Spleen (tissue), 11 donors: Measurements from ENCODE around the gene NUAK1. TPM values are rescaled to one million over a fixed set of nuclear protein-coding genes. Genes with fewer than 3 reads are reported as not detected.

Source experiments
- DNase-seq: peaks from one replicate; pipeline ENCODE4 v3.0.0-alpha.2; 2020
- H3K27ac ChIP-seq, 8 donors: fragments of 200-600 bp; sonication (generic) in 7 of 8; 1 replicate in 4 of 8; 2 replicates in 4 of 8; pipeline versions ENCODE4 v1.5.0 to v1.8.0; 2016 to 2021; ENCODE audit warnings: inconsistent platforms in 4 of 8, mild to moderate bottlenecking in 4 of 8, moderate library complexity in 1 of 8
- H3K27me3 ChIP-seq, 7 donors: fragments of 200-600 bp; sonication (generic) in 6 of 7; replicated peaks in 1 of 7; 1 replicate in 4 of 7; 2 replicates in 3 of 7; pipeline versions ENCODE4 v1.5.0 to v1.8.0; 2016 to 2021; ENCODE audit warnings: inconsistent platforms in 3 of 7, mild to moderate bottlenecking in 1 of 7
- H3K36me3 ChIP-seq, 6 donors: fragments of 200-600 bp; sonication (generic) in 5 of 6; 1 replicate in 4 of 6; 2 replicates in 2 of 6; pipeline versions ENCODE4 v1.5.0 to v1.8.0; 2016 to 2021; ENCODE audit warnings: inconsistent platforms in 2 of 6
- H3K4me1 ChIP-seq, 6 donors: fragments of 200-600 bp; sonication (generic) in 5 of 6; 1 replicate in 3 of 6; 2 replicates in 3 of 6; pipeline versions ENCODE4 v1.5.0 to v1.8.0; 2016 to 2021; ENCODE audit warnings: inconsistent platforms in 3 of 6
- H3K4me3 ChIP-seq, 8 donors: fragments of 200-600 bp; sonication (generic) in 7 of 8; 1 replicate in 4 of 8; 2 replicates in 4 of 8; pipeline versions ENCODE4 v1.5.0 to v1.8.0; 2016 to 2021; ENCODE audit warnings: inconsistent platforms in 4 of 8, mild to moderate bottlenecking in 4 of 8, moderate library complexity in 2 of 8
- H3K9me3 ChIP-seq, 8 donors: fragments of 200-600 bp; sonication (generic) in 7 of 8; 1 replicate in 4 of 8; 2 replicates in 4 of 8; pipeline versions ENCODE4 v1.5.0 to v1.8.0; 2016 to 2021; ENCODE audit warnings: inconsistent platforms in 4 of 8
- POLR2A ChIP-seq, 3 donors: fragments of 450-650 bp; IDR thresholded peaks; one replicate each; pipeline ENCODE4 v1.5.1; 2017; ENCODE audit warnings: antibody characterized with exemption in 3 of 3, mild to moderate bottlenecking in 1 of 3
- POLR2AphosphoS5 ChIP-seq, 3 donors: sonication (generic); formaldehyde crosslinking; IDR thresholded peaks; one replicate each; pipeline ENCODE4 v1.5.1; 2017; ENCODE audit warnings: antibody characterized with exemption in 3 of 3
- WGBS, 5 donors: extraction: QIAGEN DNeasy Blood & Tissue Kit in 3 of 5; methylation state at CpG; one replicate each; pipeline versions ENCODE4 v1.1.5 to v1.1.7; 2013 to 2018; 5-methylcytosine and 5-hydroxymethylcytosine counted together
- intact Hi-C: fragments of 100-400 bp; cut with DNase I; formaldehyde crosslinking; loops from one replicate; pipeline ENCODE4 v1.15.0; 2023; ENCODE audit warnings: low total_unique reads
- polyA plus RNA-seq, 3 donors: library from polyadenylated mRNA; stranded (reverse); fragments of 200-250 nt; gene quantifications; one replicate each; pipeline ENCODE4 v1.2.1, GENCODE V29; 2013
- total RNA-seq, 7 donors: library from RNA; depleted of rRNA in 3 of 7; stranded (reverse); fragments of >200 nt in 3 of 7; fragmentation: NEBNext Ultra II Directional in 4 of 7; extraction: Animal tissue kit (Norgen Biotek cat#: 25700) in 4 of 7; gene quantifications; one replicate each; pipeline versions ENCODE4 v1.1.0 to v1.2.1, GENCODE V29; 2016 to 2021
- TF ChIP-seq, protein P1 (sequence below), 11 experiments: fragments of 200-600 bp in 7 of 11; fragments of 450-650 bp in 4 of 11; sonication (generic) in 4 of 11; IDR thresholded peaks in 8 of 11; conservative IDR thresholded peaks in 3 of 11; 1 replicate in 7 of 11; 2 replicates in 4 of 11; pipeline versions ENCODE4 v1.4.0 to v1.8.0; 2016 to 2021; ENCODE audit warnings: antibody characterized with exemption in 11 of 11, inconsistent platforms in 4 of 11, mild to moderate bottlenecking in 1 of 11
- donor health status: healthy with polysubstance abuse.
- donor health status: DM: no; HTN: no; CAD: no; lungs with moderate emphysema.
- donor health status: DM: no; HTN: no; CAD: no.
- donor health status: Bipolar disorder and iron deficiency.
- donor health status: healthy.
- donor health status: DM: no; HTN: no; CAD: no.
- donor health status: DM: yes; HTN: yes; CAD: no.

The NUAK1 gene
- total and polyA plus RNA-seq, 10 donors = 0.20 to 3.3 (median 1.2) TPM

DNA sequence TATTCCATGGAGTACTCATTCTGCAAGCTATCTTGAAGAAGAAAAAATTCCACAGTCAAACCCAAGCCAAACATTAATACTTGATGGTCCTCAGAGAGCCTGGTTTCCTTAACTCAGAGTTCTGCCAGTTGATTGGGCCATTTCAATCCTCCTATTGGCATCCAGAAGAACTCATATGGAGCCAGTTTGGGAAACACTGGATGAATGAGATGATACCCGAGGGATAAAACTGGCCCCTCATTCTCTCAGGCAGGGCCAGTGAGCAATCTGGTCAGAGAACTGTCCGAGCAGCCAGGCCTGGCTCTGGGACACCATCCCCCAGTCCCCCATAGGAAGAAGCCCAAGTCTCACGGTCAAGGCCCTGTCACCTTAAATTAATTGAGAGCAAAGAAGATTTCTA lies 48.8 kb downstream of the NUAK1 start:
- H3K4me3 ChIP-seq = no peak overlapping the region
- no peak for DNase-seq
- no peaks in the 10 kb centered on the region for H3K4me1 ChIP-seq
- 83 to 95% (median 90%) methylated on average over 3 of the region's 3 CpGs for WGBS, 5 donors
- H3K27ac ChIP-seq = no peak overlapping the region
- H3K36me3 ChIP-seq = no peaks in the 10 kb centered on the region
- TF ChIP-seq, protein P1, sequence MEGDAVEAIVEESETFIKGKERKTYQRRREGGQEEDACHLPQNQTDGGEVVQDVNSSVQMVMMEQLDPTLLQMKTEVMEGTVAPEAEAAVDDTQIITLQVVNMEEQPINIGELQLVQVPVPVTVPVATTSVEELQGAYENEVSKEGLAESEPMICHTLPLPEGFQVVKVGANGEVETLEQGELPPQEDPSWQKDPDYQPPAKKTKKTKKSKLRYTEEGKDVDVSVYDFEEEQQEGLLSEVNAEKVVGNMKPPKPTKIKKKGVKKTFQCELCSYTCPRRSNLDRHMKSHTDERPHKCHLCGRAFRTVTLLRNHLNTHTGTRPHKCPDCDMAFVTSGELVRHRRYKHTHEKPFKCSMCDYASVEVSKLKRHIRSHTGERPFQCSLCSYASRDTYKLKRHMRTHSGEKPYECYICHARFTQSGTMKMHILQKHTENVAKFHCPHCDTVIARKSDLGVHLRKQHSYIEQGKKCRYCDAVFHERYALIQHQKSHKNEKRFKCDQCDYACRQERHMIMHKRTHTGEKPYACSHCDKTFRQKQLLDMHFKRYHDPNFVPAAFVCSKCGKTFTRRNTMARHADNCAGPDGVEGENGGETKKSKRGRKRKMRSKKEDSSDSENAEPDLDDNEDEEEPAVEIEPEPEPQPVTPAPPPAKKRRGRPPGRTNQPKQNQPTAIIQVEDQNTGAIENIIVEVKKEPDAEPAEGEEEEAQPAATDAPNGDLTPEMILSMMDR (IDR thresholded peaks at IDR 0.05 in 8 of 11, conservative IDR thresholded peaks at IDR 0.05 in 3 of 11) = no peak
- TF ChIP-seq POLR2A (IDR thresholded peaks at IDR 0.05) (no peak), POLR2AphosphoS5 (IDR thresholded peaks at IDR 0.05) (no peak)
- no peaks in the 10 kb centered on the region for H3K9me3 ChIP-seq
- intact Hi-C loops = no loop called here
- peaks cover 0 to 14% (median 0%) of the 10 kb centered on the region in 7 donors for H3K27me3 ChIP-seq

DNA sequence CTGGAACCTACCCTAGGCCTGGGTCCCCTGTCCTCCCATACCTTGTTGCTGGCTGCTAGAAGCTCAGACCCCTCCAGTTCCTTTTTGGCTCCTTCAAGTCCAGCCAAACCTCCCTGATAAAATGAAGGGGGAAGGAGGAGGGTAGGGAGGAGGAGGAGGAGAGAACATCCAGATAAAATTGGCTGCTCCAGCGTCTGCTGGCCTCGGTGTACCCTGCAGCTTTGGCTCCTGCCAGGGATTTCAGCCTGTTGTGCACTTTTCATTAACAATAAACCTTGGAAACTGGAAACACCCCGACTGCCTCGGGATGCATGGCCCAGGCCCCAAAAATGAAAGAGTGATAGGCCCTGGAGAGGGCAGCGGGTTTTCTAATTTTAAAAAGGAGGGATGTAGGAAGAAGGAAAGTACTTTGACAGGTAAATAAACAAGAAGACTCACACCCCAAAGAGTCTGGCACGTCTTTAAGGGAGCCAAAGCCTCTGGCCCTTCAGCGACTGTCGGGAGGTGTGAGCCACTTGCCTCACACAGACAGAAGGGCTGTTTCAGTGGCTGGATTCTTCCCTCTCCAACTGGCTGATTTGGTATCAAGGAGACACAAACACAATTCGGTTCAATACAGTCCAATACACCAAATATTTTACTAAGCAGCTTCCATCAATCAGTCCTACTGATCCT lies 49.8 kb downstream of the NUAK1 start:
- TF ChIP-seq, protein P1 (IDR thresholded peaks at IDR 0.05 in 8 of 11, conservative IDR thresholded peaks at IDR 0.05 in 3 of 11) = no peak
- TF ChIP-seq POLR2A (IDR thresholded peaks at IDR 0.05) (no peak), POLR2AphosphoS5 (IDR thresholded peaks at IDR 0.05) (no peak)
- intact Hi-C loops = no loop called here
- Histone ChIP-seq H3K9me3 (no peaks in the 10 kb centered on the region), H3K27ac (no peak overlapping the region), H3K36me3 (no peaks in the 10 kb centered on the region), H3K27me3 (peaks cover 0 to 17% (median 0%) of the 10 kb centered on the region in 7 donors), H3K4me1 (no peaks in the 10 kb centered on the region), H3K4me3 (no peak overlapping the region)
- 69 to 86% (median 83%) methylated on average over 9 of the region's 9 CpGs for WGBS, 5 donors
- DNase-seq = no peak

DNA sequence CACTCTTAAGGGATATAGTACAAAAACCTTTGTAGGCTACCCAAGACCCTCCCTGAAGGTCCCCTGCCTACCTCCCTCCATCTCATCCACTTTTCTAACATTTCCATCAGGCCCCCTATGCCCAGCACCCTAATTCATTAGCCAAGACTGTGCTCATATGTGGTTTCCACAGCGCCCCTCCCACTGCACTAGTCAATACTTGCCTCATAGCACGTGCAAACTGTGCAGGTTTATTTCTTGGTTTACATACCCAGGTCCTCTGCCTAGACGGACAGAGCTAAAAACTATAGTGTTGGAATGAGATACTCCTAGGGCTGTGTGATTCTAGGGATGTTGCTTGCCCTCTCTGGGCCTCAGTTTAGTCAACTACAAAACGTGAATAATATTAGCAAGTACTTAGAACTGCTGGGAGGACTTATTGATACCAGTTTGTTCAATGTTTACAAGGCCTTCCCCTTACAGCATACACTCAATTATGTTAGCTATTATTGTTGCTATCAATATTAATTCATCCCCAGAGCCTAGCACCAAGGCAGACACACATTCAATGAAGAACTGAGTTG lies 50.4 kb downstream of the NUAK1 start:
- no peak overlapping the region for H3K27ac ChIP-seq
- intact Hi-C loops = no loop called here
- H3K9me3 ChIP-seq = no peaks in the 10 kb centered on the region

GRCh38 chr12:106086696-106087095 lies 52.1 kb downstream of the NUAK1 start:
- H3K9me3 ChIP-seq = peaks cover 0 to 3% (median 0%) of the 10 kb centered on the region in 8 donors
- H3K27ac ChIP-seq = no peak overlapping the region
- no peaks in the 10 kb centered on the region for H3K4me1 ChIP-seq
- intact Hi-C loops = no loop called here
- TF ChIP-seq, protein P1 (IDR thresholded peaks at IDR 0.05 in 8 of 11, conservative IDR thresholded peaks at IDR 0.05 in 3 of 11) = no peak
- TF ChIP-seq POLR2A (IDR thresholded peaks at IDR 0.05) (no peak), POLR2AphosphoS5 (IDR thresholded peaks at IDR 0.05) (no peak)
- H3K4me3 ChIP-seq = no peak overlapping the region
- 94 to 96% (median 95%) methylated on average over 19 of the region's 19 CpGs for WGBS, 5 donors
- no peak for DNase-seq
- H3K27me3 ChIP-seq = peaks cover 0 to 25% (median 0%) of the 10 kb centered on the region in 7 donors
- H3K36me3 ChIP-seq = no peaks in the 10 kb centered on the region

More for the DNA sequence above, 50.4 kb downstream of the NUAK1 start:
- DNase-seq = no peak
- Histone ChIP-seq H3K4me1 (no peaks in the 10 kb centered on the region), H3K36me3 (no peaks in the 10 kb centered on the region), H3K27me3 (peaks cover 0 to 17% (median 0%) of the 10 kb centered on the region in 7 donors), H3K4me3 (no peak overlapping the region)
- WGBS, 5 donors = 72 to 83% (median 78%) methylated on average over 4 of the region's 4 CpGs
- TF ChIP-seq, protein P1 (IDR thresholded peaks at IDR 0.05 in 8 of 11, conservative IDR thresholded peaks at IDR 0.05 in 3 of 11) = no peak
- TF ChIP-seq POLR2AphosphoS5 (IDR thresholded peaks at IDR 0.05) (no peak), POLR2A (IDR thresholded peaks at IDR 0.05) (no peak)
